ENCODE data around the gene CYP2A6. TPM values are rescaled to one million over a fixed set of nuclear protein-coding genes. Genes with fewer than 3 reads are reported as not detected.
A peak's percentile ranks its signal among the peaks of the same experiment; 100 is the strongest.
"Not testable (repeated sequence)": the region's sequence is repeated elsewhere in the genome, so short reads cannot be mapped to it uniquely, and the experiment has no call there.

Gene CYP2A6
- total and polyA plus RNA-seq, 7 donors: 1.8 TPM; not detected in 6

DNA sequence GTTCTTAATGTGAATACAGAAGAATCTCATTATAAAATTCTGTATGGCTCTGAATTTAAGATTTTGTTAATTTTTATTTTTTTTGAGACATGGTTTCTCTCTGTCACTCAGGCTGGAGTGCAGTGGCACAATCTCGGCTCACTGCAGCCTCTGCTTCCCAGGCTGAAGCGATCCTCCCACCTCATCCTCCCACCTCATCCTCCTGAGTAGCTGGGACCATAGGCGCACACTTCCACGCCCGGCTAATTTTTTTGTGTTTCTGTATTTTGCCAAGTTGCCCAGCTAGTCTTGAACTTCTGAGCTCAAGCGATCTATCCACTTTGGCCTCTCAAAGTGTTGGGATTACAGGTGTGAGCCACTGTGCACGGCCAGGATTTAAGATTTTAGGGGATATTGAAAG, 17.5 kb upstream of the CYP2A6 start:
- H3K36me3 ChIP-seq: no peaks in the 10 kb centered on the region
- intact Hi-C loops (cut with DNase I): no loop called here
- H3K4me3 ChIP-seq: no peak overlapping the region
- H3K9me3 ChIP-seq: no peaks in the 10 kb centered on the region
- no peak overlapping the region for H3K27ac ChIP-seq
- 90 to 94% methylated on average over 7 of the region's 7 CpGs for WGBS, 2 donors
- H3K27me3 ChIP-seq: no peaks in the 10 kb centered on the region
- DNase-seq: no peak
- no peaks in the 10 kb centered on the region for H3K4me1 ChIP-seq
- TF ChIP-seq, protein P1, sequence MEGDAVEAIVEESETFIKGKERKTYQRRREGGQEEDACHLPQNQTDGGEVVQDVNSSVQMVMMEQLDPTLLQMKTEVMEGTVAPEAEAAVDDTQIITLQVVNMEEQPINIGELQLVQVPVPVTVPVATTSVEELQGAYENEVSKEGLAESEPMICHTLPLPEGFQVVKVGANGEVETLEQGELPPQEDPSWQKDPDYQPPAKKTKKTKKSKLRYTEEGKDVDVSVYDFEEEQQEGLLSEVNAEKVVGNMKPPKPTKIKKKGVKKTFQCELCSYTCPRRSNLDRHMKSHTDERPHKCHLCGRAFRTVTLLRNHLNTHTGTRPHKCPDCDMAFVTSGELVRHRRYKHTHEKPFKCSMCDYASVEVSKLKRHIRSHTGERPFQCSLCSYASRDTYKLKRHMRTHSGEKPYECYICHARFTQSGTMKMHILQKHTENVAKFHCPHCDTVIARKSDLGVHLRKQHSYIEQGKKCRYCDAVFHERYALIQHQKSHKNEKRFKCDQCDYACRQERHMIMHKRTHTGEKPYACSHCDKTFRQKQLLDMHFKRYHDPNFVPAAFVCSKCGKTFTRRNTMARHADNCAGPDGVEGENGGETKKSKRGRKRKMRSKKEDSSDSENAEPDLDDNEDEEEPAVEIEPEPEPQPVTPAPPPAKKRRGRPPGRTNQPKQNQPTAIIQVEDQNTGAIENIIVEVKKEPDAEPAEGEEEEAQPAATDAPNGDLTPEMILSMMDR (IDR thresholded peaks at IDR 0.05): no peak

GRCh38 chr19:40864739-40865496, 14.7 kb upstream of the CYP2A6 start:
- H3K27ac ChIP-seq; H3K4me1 ChIP-seq; intact Hi-C loops (cut with DNase I); DNase-seq; H3K4me3 ChIP-seq; H3K9me3 ChIP-seq; H3K27me3 ChIP-seq; H3K36me3 ChIP-seq: not testable (repeated sequence)
- 57 to 58% methylated on average over 9 of the region's 9 CpGs for WGBS, 2 donors

- intact Hi-C loops (cut with DNase I): no loop called here
- no peaks in the 10 kb centered on the region for H3K36me3 ChIP-seq
- 95% methylated on average over 4 of the region's 4 CpGs for WGBS, 2 donors
- DNase-seq: no peak
- H3K27ac ChIP-seq: no peak overlapping the region
- H3K27me3 ChIP-seq: no peaks in the 10 kb centered on the region
- TF ChIP-seq POLR2AphosphoS5 (IDR thresholded peaks at IDR 0.05) (no peak), POLR2A (IDR thresholded peaks at IDR 0.05) (no peak), EP300 (IDR thresholded peaks at IDR 0.05) (no peak)
- TF ChIP-seq, protein P1 (IDR thresholded peaks at IDR 0.05): no peak
- no peaks in the 10 kb centered on the region for H3K4me1 ChIP-seq
- no peak overlapping the region for H3K4me3 ChIP-seq
- no peaks in the 10 kb centered on the region for H3K9me3 ChIP-seq
These were observed 12.5 kb upstream of the CYP2A6 start for GRCh38 chr19:40862785-40863184.

- Histone ChIP-seq H3K27me3 (no peaks in the 10 kb centered on the region), H3K4me1 (no peaks in the 10 kb centered on the region), H3K4me3 (no peak overlapping the region), H3K9me3 (no peaks in the 10 kb centered on the region), H3K36me3 (no peaks in the 10 kb centered on the region), H3K27ac (no peak overlapping the region)
- intact Hi-C loops (cut with DNase I): no loop called here
- DNase-seq: no peak
- TF ChIP-seq, protein P1 (IDR thresholded peaks at IDR 0.05): no peak
- TF ChIP-seq POLR2AphosphoS5 (IDR thresholded peaks at IDR 0.05) (no peak), POLR2A (IDR thresholded peaks at IDR 0.05) (no peak), EP300 (IDR thresholded peaks at IDR 0.05) (no peak)
- 96 to 97% methylated on average over 3 of the region's 3 CpGs for WGBS, 2 donors
These were observed 12.1 kb upstream of the CYP2A6 start for GRCh38 chr19:40862333-40862732.

- H3K4me3 ChIP-seq: no peak overlapping the region
- H3K36me3 ChIP-seq: no peaks in the 10 kb centered on the region
- H3K4me1 ChIP-seq: no peaks in the 10 kb centered on the region
- WGBS, 2 donors: 88 to 89% methylated on average over 5 of the region's 5 CpGs
- no peak for TF ChIP-seq POLR2A (IDR thresholded peaks at IDR 0.05)
- TF ChIP-seq, protein P1 (IDR thresholded peaks at IDR 0.05): no peak
- H3K9me3 ChIP-seq: no peaks in the 10 kb centered on the region
- no peak for DNase-seq
- intact Hi-C loops (cut with DNase I): no loop called here
- no peaks in the 10 kb centered on the region for H3K27me3 ChIP-seq
- no peak overlapping the region for H3K27ac ChIP-seq
These were observed 7.9 kb upstream of the CYP2A6 start for GRCh38 chr19:40858109-40858508.

GRCh38 chr19:40852467-40853152, 2.4 kb upstream of the CYP2A6 start:
- WGBS, 2 donors: 19 to 59% methylated on average over 2 of the region's 3 CpGs
- peaks cover 0 to 13% (median 0%) of the 10 kb centered on the region in 3 donors for H3K27me3 ChIP-seq
- H3K4me1 ChIP-seq; H3K4me3 ChIP-seq; H3K9me3 ChIP-seq; H3K36me3 ChIP-seq; H3K27ac ChIP-seq; intact Hi-C loops (cut with DNase I); DNase-seq: not testable (repeated sequence)

DNA sequence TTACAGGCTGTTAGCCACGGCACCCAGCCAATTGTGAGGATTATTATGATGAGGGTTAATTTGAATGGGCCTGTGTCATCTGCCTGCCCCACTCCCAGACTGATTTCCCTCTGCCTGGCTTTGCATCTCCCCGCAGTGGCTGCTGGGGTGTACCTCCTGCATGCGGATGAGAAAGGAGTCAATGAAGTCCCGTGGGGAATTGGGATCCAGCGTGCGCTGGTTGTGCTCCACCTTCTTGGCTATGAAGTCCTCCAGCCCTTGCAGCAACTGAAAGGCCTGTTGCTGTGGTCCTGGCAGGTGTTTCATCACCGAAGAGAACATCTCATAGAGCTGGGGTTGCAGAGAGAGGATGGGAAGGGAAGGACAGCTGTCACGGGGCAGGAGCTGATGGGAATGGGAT, 3.5 kb downstream of the CYP2A6 start:
- DNase-seq, H3K4me3 ChIP-seq, H3K36me3 ChIP-seq, H3K27ac ChIP-seq, H3K9me3 ChIP-seq: not testable (repeated sequence)
- peaks cover 0 to 13% (median 3%) of the 10 kb centered on the region in 4 donors for H3K4me1 ChIP-seq
- 89 to 90% methylated on average over 8 of the region's 8 CpGs for WGBS, 2 donors
- intact Hi-C loops (cut with DNase I): loop anchor here (5.0 kb wide), 1 partner anchor 301 kb away; no protein-coding TSS in a partner anchor
- H3K27me3 ChIP-seq: peaks cover 0 to 16% (median 0%) of the 10 kb centered on the region in 3 donors

DNA sequence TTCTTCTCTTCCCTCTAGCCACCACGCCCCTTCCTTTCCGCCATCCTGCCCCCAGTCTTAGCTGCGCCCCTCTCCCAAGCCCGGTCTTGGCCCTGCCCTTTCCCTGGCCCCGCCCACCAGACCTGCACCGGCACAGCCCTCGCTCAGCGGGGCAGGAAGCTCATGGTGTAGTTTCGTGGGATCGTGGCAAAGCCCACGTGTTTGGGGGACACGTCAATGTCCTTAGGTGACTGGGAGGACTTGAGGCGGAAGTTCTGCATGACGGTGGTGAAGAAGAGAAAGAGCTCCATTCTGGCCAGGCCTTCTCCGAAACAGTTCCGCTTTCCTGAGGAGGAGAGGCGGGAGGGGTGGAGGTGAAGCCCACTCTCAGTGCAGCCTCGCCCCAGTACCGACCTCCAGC, 6.6 kb downstream of the CYP2A6 start:
- H3K36me3 ChIP-seq; H3K27ac ChIP-seq; intact Hi-C loops (cut with DNase I); DNase-seq; H3K9me3 ChIP-seq: not testable (repeated sequence)
- 2 to 20% methylated on average over 16 of the region's 19 CpGs for WGBS, 2 donors
- Histone ChIP-seq H3K27me3 (peaks cover 0 to 12% (median 0%) of the 10 kb centered on the region in 3 donors), H3K4me1 (peaks cover 0 to 13% (median 3%) of the 10 kb centered on the region in 4 donors), H3K4me3 (peak overlapping the region in 1 of 4 donors; percentile 15)

Measured in sigmoid colon (tissue), 7 donors.